B cell (primary cell): ENCODE measurements around the gene ERC2. TPM values are rescaled to one million over a fixed set of nuclear protein-coding genes. Genes with fewer than 3 reads are reported as not detected.

Experiments used
- ATAC-seq: fragments of 200-7000 bp; cut with Tn5 transposase; one replicate; pipeline ENCODE4 v1.10.0; 2021; ENCODE audit warnings: low read depth, mild to moderate bottlenecking, moderate number of reproducible peaks, moderate library complexity
- CTCF ChIA-PET: fragments of 350-600 bp; sonication (Branson Sonifier 250); formaldehyde crosslinking; loops from one replicate; lab custom pipeline; 2021; ENCODE audit warnings: antibody characterized with exemption, inconsistent platforms; lab: Charles Lee
- POLR2A ChIA-PET: fragments of 350-600 bp; sonication (Branson Sonifier 250); formaldehyde crosslinking; loops from one replicate; lab custom pipeline; 2021; ENCODE audit warnings: antibody characterized with exemption; lab: Charles Lee
- DNase-seq: peaks from one replicate; pipeline ENCODE4 v3.0.0; 2013
- H2AFZ ChIP-seq: 2 replicates; pipeline ENCODE4 v1.6.1; 2012; ENCODE audit warnings: mild to moderate bottlenecking, low read depth, low read length; ENCODE audit not compliant: insufficient read depth, poor library complexity, severe bottlenecking
- H3K27ac ChIP-seq, 2 donors: 1 replicate in 1 of 2; 2 replicates in 1 of 2; pipeline ENCODE4 v1.5.1; 2012 to 2013; ENCODE audit warnings: low read length in 2 of 2, mild to moderate bottlenecking in 2 of 2, moderate library complexity in 1 of 2
- H3K27me3 ChIP-seq, 4 experiments: fragments of 200-600 bp in 1 of 4; sonication (generic) in 1 of 4; replicated peaks in 1 of 4; 1 replicate in 2 of 4; 2 replicates in 2 of 4; pipeline versions ENCODE4 v1.6.1 to v1.7.0; 2013 to 2016; ENCODE audit warnings: low read length in 3 of 4, mild to moderate bottlenecking in 2 of 4, mixed read lengths in 1 of 4, moderate library complexity in 1 of 4; ENCODE audit not compliant: insufficient read depth in 4 of 4, control insufficient read depth in 3 of 4; ENCODE audit errors: control extremely low read depth in 1 of 4
- H3K36me3 ChIP-seq, 2 experiments: replicated peaks in 1 of 2; 1 replicate in 1 of 2; 2 replicates in 1 of 2; pipeline versions ENCODE4 v1.6.1 to v1.7.1; 2013; ENCODE audit warnings: low read length in 1 of 2; ENCODE audit not compliant: insufficient read depth in 2 of 2, control insufficient read depth in 1 of 2; ENCODE audit errors: control extremely low read depth in 1 of 2, extremely low read depth in 1 of 2
- H3K4me1 ChIP-seq, 2 donors: fragments of 200-600 bp in 1 of 2; sonication (generic) in 1 of 2; 1 replicate in 1 of 2; 2 replicates in 1 of 2; pipeline versions ENCODE4 v1.5.1 to v1.6.1; 2013 to 2017; ENCODE audit warnings: low read length in 2 of 2; ENCODE audit not compliant: control insufficient read depth in 2 of 2, insufficient read depth in 2 of 2
- H3K4me2 ChIP-seq: replicated peaks from 2 replicates; pipeline ENCODE3; 2012; ENCODE audit warnings: mild to moderate bottlenecking, low read depth, low read length; ENCODE audit not compliant: poor library complexity, severe bottlenecking
- H3K4me3 ChIP-seq, 5 experiments: fragments of 200-600 bp in 1 of 5; sonication (generic) in 1 of 5; 1 replicate in 3 of 5; 2 replicates in 2 of 5; pipeline versions ENCODE4 v1.5.1 to v1.7.0; 2011 to 2016; ENCODE audit warnings: low read length in 4 of 5, mild to moderate bottlenecking in 4 of 5, low read depth in 2 of 5, control low read depth in 1 of 5, moderate library complexity in 1 of 5; ENCODE audit not compliant: insufficient read depth in 1 of 5; ENCODE audit errors: control extremely low read depth in 1 of 5, extremely low read depth in 1 of 5
- H3K79me2 ChIP-seq: fragments of 200-600 bp; sonication (generic); one replicate; pipeline ENCODE4 v1.6.0; 2016; ENCODE audit warnings: low read length; ENCODE audit not compliant: control insufficient read depth, insufficient read depth
- H3K9ac ChIP-seq: fragments of 200-600 bp; sonication (generic); 2 replicates; pipeline ENCODE4 v1.6.1; 2017; ENCODE audit warnings: mild to moderate bottlenecking, low read length, moderate library complexity
- H3K9me3 ChIP-seq, 3 donors: one replicate each; pipeline versions ENCODE4 v1.6.1 to v1.7.1; 2013; ENCODE audit warnings: low read length in 2 of 3; ENCODE audit not compliant: control insufficient read depth in 2 of 3, insufficient read depth in 1 of 3; ENCODE audit errors: control extremely low read depth in 1 of 3
- H4K20me1 ChIP-seq: 2 replicates; pipeline ENCODE4 v1.6.0; 2012; ENCODE audit warnings: mild to moderate bottlenecking, low read length; ENCODE audit not compliant: insufficient read depth, control insufficient read depth, poor library complexity, severe bottlenecking
- H3K27ac Mint-ChIP-seq: one replicate; pipeline ENCODE4 v1.8.0; 2021; ENCODE audit warnings: mixed read lengths
- H3K27me3 Mint-ChIP-seq: one replicate; pipeline ENCODE4 v1.8.0; 2021; ENCODE audit warnings: mixed read lengths
- H3K4me1 Mint-ChIP-seq: one replicate; pipeline ENCODE4 v1.8.0; 2021; ENCODE audit warnings: mixed read lengths
- H3K4me3 Mint-ChIP-seq: one replicate; pipeline ENCODE4 v1.8.0; 2021; ENCODE audit warnings: mixed read lengths
- H3K9me3 Mint-ChIP-seq: one replicate; pipeline ENCODE4 v1.8.0; 2022; ENCODE audit warnings: mixed read lengths; ENCODE audit not compliant: insufficient read depth
- CTCF ChIP-seq: fragments of 200-600 bp; IDR thresholded peaks from one replicate; pipeline ENCODE4 v1.8.0; 2022; ENCODE audit warnings: antibody characterized with exemption, mild to moderate bottlenecking
- EZH2 ChIP-seq: IDR thresholded peaks from 2 replicates; pipeline ENCODE4 v1.6.1; 2012; ENCODE audit warnings: borderline replicate concordance, low read depth, mild to moderate bottlenecking, moderate library complexity, low read length; ENCODE audit not compliant: insufficient read depth, poor library complexity, severe bottlenecking
- WGBS: methylation state at CpG from one replicate; pipeline ENCODE4 v1.1.5; 2013; ENCODE audit warnings: missing lambda C conversion rate; ENCODE audit not compliant: insufficient coverage; 5-methylcytosine and 5-hydroxymethylcytosine counted together
- intact Hi-C: fragments of 100-400 bp; cut with micrococcal nuclease; formaldehyde crosslinking; loops from one replicate; pipeline ENCODE4 v1.10.0; 2022
- polyA plus RNA-seq: library from polyadenylated mRNA; depleted of rRNA; stranded (reverse); fragments of >200 nt; gene quantifications from 2 replicates; pipeline ENCODE4 v1.2.3, GENCODE V29; 2012
- total RNA-seq, 2 donors: library from RNA; stranded (reverse); fragments of 120-200 nt in 1 of 2; gene quantifications; 1 replicate in 1 of 2; 2 replicates in 1 of 2; pipeline versions ENCODE4 v1.2.3 to v1.2.4, GENCODE V29; 2013 to 2022

The ERC2 gene
- total and polyA plus RNA-seq, 2 donors (not counting 1 experiment from before 2014, with no cell fraction given) = not detected

GRCh38 chr3:55555873-55556618 is 912.2 kb downstream of the ERC2 start:
- Histone ChIP-seq H3K4me2 (no peak overlapping the region), H3K9ac (no peak overlapping the region), H3K79me2 (no peaks in the 10 kb centered on the region), H3K27ac (no peak overlapping the region), H2AFZ (no peak overlapping the region), H3K27me3 (no peaks in the 10 kb centered on the region), H3K4me1 (no peaks in the 10 kb centered on the region), H3K9me3 (peaks cover 0 to 6% (median 0%) of the 10 kb centered on the region in 3 donors), H3K4me3 (no peak overlapping the region), H4K20me1 (no peaks in the 10 kb centered on the region), H3K36me3 (no peaks in the 10 kb centered on the region)
- TF ChIP-seq EZH2 (no peak), CTCF (no peak)
- ATAC-seq (no peak), DNase-seq (no peak)
- Mint-ChIP-seq H3K4me1 (no peaks in the 10 kb centered on the region), H3K27me3 (no peaks in the 10 kb centered on the region), H3K27ac (no peak overlapping the region), H3K9me3 (no peaks in the 10 kb centered on the region), H3K4me3 (no peak overlapping the region)
- 85% methylated on average over 5 of the region's 6 CpGs for WGBS
- intact Hi-C loops = no loop called here
- ChIA-PET CTCF (no interaction called here), POLR2A (no interaction called here)

DNA sequence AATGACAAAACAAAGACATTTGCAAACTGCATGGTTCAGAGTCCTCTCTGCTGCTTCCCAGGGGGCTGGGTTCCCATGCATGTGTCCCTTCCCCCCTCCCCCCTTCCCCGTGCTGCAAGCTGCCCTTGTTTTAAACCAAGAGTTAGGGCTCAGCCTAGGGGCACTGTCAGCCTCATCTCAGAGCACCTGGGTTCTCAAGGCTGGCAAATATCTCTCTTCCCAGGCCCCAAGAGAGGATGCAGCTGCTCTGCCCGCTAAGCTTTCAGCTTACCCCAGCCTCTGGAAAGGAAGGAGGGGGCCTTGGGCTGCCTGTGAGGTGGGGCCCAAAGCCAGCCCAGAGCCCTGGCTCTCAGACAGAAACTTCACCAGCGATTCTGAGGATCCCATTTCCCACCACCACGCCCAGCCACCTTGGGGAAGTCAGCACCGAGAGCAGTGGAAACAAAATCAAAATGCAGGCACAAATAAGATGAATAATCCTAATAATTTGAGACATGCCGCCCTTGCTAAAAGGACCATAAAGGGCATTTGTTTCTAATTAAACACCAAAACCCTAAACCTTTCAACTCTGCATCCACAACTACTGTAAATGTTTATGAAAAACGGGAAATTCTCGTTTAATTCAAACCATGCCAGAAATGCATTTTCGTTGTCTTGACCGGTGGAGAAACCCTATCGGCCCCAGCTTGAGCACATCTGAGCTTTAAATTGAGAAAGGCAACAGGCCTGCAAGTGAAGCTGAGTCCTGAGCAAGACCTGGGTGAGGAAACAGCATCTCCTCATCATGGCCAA is 913.4 kb downstream of the ERC2 start:
- H3K79me2 ChIP-seq = no peaks in the 10 kb centered on the region
- Mint-ChIP-seq H3K4me1 (no peaks in the 10 kb centered on the region), H3K4me3 (no peak overlapping the region), H3K9me3 (no peaks in the 10 kb centered on the region), H3K27me3 (no peaks in the 10 kb centered on the region), H3K27ac (no peak overlapping the region)
- no peak overlapping the region for H3K4me2 ChIP-seq
- ATAC-seq (no peak), DNase-seq (no peak)
- no peaks in the 10 kb centered on the region for H4K20me1 ChIP-seq
- H3K36me3 ChIP-seq = no peaks in the 10 kb centered on the region
- H3K9ac ChIP-seq = no peak overlapping the region
- POLR2A ChIA-PET = no interaction called here
- CTCF ChIA-PET = no interaction called here
- peaks cover 0 to 5% (median 0%) of the 10 kb centered on the region in 3 donors for H3K9me3 ChIP-seq
- no peak overlapping the region for H2AFZ ChIP-seq
- H3K27me3 ChIP-seq = no peaks in the 10 kb centered on the region
- WGBS = 32% methylated on average over 6 of the region's 11 CpGs
- H3K4me3 ChIP-seq = no peak overlapping the region
- intact Hi-C loops = no loop called here
- H3K27ac ChIP-seq = no peak overlapping the region
- no peaks in the 10 kb centered on the region for H3K4me1 ChIP-seq
- TF ChIP-seq EZH2 (no peak), CTCF (no peak)
